Activated CD4-positive, alpha-beta T cell treated with anti-CD3 and anti-CD28 coated beads, Interleukin-2, amount 10 ng/mL, durations not matched to agents 7 days and 5 days (primary cell): ENCODE measurements around the gene NRG3. TPM values are rescaled to one million over a fixed set of nuclear protein-coding genes. Genes with fewer than 3 reads are reported as not detected.

Experiments
- CTCF ChIA-PET: fragments of 350-600 bp; sonication (Branson Sonifier 250); formaldehyde crosslinking; loops from one replicate; lab custom pipeline; 2021; ENCODE audit warnings: antibody characterized with exemption; lab: Charles Lee
- POLR2A ChIA-PET: fragments of 350-600 bp; sonication (Branson Sonifier 250); formaldehyde crosslinking; loops from one replicate; lab custom pipeline; 2021; ENCODE audit warnings: antibody characterized with exemption; lab: Charles Lee
- DNase-seq: peaks from one replicate; pipeline ENCODE4 v3.0.0-alpha.2; 2020
- H3K27ac Mint-ChIP-seq: one replicate; pipeline ENCODE4 v1.8.0; 2021; ENCODE audit warnings: mild to moderate bottlenecking, moderate library complexity, mixed read lengths
- H3K27me3 Mint-ChIP-seq: one replicate; pipeline ENCODE4 v1.8.0; 2021; ENCODE audit warnings: mixed read lengths
- H3K36me3 Mint-ChIP-seq: one replicate; pipeline ENCODE4 v1.8.0; 2021; ENCODE audit warnings: low read depth, mixed read lengths
- H3K4me1 Mint-ChIP-seq: one replicate; pipeline ENCODE4 v1.8.0; 2021; ENCODE audit warnings: mixed read lengths
- H3K4me3 Mint-ChIP-seq: one replicate; pipeline ENCODE4 v1.8.0; 2021; ENCODE audit warnings: mild to moderate bottlenecking, moderate library complexity, mixed read lengths
- H3K9me3 Mint-ChIP-seq: one replicate; pipeline ENCODE4 v1.8.0; 2021; ENCODE audit warnings: mixed read lengths
- total RNA-seq, 2 experiments: library from RNA; stranded (reverse); gene quantifications; one replicate each; pipeline ENCODE4 v1.2.3, GENCODE V29; 2021

Gene NRG3
- not detected for total RNA-seq

DNA sequence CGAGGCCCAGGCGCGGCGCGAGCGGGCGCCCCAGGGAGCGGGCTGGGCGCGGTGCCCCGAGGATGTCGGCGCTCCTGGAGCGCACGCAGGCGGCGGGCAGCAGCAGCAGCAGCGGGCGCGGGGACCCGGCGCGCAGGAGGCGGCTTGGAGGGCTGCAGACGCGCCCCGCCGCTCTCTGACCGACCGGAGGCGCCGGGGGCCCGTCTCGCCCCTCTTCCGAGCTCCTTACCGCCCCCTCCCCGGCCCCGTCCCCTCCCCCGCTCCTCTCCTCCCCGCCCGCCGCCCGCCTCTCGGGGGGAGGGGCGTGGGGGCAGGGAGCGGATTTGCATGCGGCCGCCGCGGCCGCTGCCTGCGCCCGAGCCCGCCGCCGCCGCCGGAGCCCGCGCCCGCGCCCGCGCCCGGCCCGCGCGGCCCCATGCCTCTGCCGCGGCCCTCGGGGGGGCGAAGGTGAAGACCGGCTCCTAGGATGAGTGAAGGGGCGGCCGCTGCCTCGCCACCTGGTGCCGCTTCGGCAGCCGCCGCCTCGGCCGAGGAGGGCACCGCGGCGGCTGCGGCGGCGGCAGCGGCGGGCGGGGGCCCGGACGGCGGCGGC lies at the start of gene NRG3:
TSS of gene NRG3 (plus strand) at position 320 of the 592 bp plus-strand sequence.
- no peak for DNase-seq
- Mint-ChIP-seq H3K27ac (no peak within 1 kb of the TSS), H3K27me3 (peaks cover 51% of the 10 kb centered on the region), H3K9me3 (no peaks in the 10 kb centered on the region), H3K36me3 (peaks cover 2% of the 10 kb centered on the region), H3K4me1 (peaks cover 3% of the 10 kb centered on the region), H3K4me3 (peak within 1 kb of the TSS; percentile 56)
- POLR2A ChIA-PET: no interaction called here
- CTCF ChIA-PET: no interaction called here

DNA sequence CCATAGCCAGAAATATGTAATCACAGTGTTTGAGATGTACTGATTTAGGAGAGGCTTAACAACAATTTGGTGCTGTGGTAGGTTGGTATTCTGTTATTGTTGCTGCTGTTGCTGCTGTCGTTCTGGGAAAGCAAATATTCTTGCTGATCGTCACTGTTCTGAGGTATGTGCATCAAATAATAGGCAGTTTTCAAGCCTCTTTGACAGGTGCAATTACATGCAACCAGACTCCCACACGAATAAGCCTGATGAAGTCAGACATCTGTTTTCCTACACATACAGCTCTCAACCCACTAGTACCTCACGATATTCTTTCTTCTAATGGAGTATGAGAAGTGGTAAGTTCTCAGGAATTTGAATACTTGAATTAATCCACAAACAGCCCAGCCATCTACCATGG lies 46.7 kb upstream of the NRG3 start:
- H3K27ac Mint-ChIP-seq: no peak overlapping the region
- no peaks in the 10 kb centered on the region for H3K27me3 Mint-ChIP-seq
- ChIA-PET POLR2A (no interaction called here), CTCF (no interaction called here)
- no peaks in the 10 kb centered on the region for H3K36me3 Mint-ChIP-seq
- H3K4me1 Mint-ChIP-seq: no peaks in the 10 kb centered on the region
- H3K9me3 Mint-ChIP-seq: no peaks in the 10 kb centered on the region
- no peak for DNase-seq
- H3K4me3 Mint-ChIP-seq: no peak overlapping the region

DNA sequence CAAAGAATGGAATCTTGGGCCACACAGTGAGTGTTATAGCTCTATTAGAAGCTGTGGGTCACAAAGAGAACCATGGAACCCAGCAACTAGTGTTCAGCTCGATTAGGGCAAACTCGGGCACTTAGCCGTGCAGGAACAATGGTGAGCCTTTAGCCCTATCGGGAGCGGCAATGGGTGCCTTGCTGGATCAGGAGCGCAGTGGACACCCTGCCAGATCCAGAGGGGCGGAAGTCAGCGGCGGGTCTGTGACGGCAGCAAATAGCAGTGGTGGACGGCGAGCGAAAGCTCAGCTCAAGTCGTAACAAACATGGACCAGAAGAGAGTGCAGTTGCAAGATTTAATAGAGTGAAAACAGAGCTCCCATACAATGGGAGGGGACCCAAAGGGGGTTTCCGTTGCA lies 43.9 kb upstream of the NRG3 start:
- H3K9me3 Mint-ChIP-seq: no peaks in the 10 kb centered on the region
- no peaks in the 10 kb centered on the region for H3K36me3 Mint-ChIP-seq
- no peak overlapping the region for H3K4me3 Mint-ChIP-seq
- H3K27me3 Mint-ChIP-seq: no peaks in the 10 kb centered on the region
- no peaks in the 10 kb centered on the region for H3K4me1 Mint-ChIP-seq
- ChIA-PET CTCF (no interaction called here), POLR2A (no interaction called here)
- no peak for DNase-seq
- H3K27ac Mint-ChIP-seq: no peak overlapping the region

DNA sequence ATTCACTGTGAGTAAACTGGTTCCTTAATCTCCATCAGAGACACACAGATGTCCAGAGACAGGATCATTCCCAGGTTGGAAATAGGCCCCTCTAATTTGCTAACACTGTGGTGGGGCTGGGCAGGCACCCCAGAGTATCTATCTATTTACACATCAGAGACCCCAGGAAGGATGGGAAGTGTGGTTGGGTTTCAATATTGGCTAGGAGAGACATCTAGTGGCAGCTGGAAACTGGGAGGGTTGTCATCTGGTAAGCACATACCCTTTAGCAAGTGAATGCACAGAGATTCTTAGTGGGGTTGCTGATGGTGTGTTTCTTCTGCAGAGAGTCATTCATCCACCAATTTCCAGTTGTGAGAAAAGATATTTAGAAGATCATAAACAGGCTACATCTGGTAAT lies 36.0 kb upstream of the NRG3 start:
- Mint-ChIP-seq H3K9me3 (no peaks in the 10 kb centered on the region), H3K4me1 (no peaks in the 10 kb centered on the region), H3K4me3 (no peak overlapping the region), H3K27ac (no peak overlapping the region), H3K36me3 (no peaks in the 10 kb centered on the region), H3K27me3 (peaks cover 1% of the 10 kb centered on the region)
- no peak for DNase-seq
- ChIA-PET CTCF (no interaction called here), POLR2A (no interaction called here)

DNA sequence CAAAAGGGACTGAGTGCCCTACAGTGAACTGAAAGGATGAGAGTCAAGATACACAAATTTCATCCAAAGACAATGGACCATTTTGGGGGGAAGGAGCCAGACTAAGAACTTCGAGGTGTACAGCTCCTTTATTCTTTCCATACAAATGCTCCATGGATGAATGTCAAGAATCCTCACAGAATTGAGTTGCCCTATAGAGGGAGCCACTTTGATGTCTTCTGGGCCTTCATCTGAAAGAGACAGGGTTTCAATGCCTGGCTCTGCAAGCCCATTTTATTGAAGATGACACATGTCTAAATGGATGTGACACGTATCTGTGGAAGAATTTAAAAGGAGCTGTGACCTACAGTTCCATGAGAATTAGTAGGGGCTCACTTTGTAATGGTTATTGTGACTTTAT lies 32.0 kb upstream of the NRG3 start:
- DNase-seq: no peak
- CTCF ChIA-PET: no interaction called here
- no peaks in the 10 kb centered on the region for H3K27me3 Mint-ChIP-seq
- POLR2A ChIA-PET: no interaction called here
- no peak overlapping the region for H3K27ac Mint-ChIP-seq
- no peaks in the 10 kb centered on the region for H3K9me3 Mint-ChIP-seq
- H3K4me3 Mint-ChIP-seq: no peak overlapping the region
- no peaks in the 10 kb centered on the region for H3K36me3 Mint-ChIP-seq
- H3K4me1 Mint-ChIP-seq: no peaks in the 10 kb centered on the region

DNA sequence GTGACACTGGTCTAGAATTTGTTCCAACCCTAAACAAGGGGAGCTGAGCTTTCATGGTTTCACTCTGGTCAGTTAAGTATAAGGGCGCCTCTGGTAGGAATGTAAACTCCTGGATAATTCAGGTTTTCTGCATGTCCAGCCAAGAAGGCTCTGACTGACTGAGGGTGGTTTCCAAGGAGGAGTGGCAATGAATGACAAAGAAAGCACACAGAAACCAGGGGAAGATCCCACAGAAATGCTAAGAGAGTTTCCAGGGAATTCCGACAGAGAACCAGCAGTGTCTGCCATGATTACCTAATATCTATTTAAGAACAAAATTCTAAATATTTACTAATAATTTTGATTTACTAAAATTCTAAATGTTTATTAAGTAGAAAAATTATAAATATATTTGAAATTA lies 27.3 kb upstream of the NRG3 start:
- Mint-ChIP-seq H3K27me3 (no peaks in the 10 kb centered on the region), H3K9me3 (no peaks in the 10 kb centered on the region), H3K27ac (no peak overlapping the region), H3K4me1 (no peaks in the 10 kb centered on the region), H3K4me3 (no peak overlapping the region), H3K36me3 (no peaks in the 10 kb centered on the region)
- ChIA-PET POLR2A (no interaction called here), CTCF (no interaction called here)
- DNase-seq: no peak

DNA sequence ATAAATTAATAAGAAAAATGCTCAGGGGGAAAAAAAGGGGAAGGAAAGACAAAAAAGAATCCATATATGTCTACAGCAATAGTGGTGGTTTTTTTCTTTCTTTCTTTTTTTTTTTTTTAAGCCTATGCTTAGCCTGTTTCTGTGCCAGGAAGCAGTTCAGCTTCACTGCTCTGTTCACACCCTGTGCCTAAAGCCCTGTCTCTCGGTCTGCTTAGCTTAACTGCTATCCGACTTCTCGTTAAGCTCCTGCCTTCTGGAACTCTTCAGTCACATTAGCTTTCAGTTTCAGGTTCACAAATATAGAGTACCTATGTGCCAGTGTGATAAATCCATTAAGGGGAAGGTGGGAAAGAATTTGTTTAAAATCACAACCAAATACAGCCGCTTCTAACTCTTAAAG lies 26.5 kb upstream of the NRG3 start:
- POLR2A ChIA-PET: no interaction called here
- Mint-ChIP-seq H3K4me3 (no peak overlapping the region), H3K36me3 (no peaks in the 10 kb centered on the region), H3K27me3 (no peaks in the 10 kb centered on the region), H3K9me3 (no peaks in the 10 kb centered on the region), H3K4me1 (no peaks in the 10 kb centered on the region), H3K27ac (no peak overlapping the region)
- CTCF ChIA-PET: no interaction called here
- no peak for DNase-seq

DNA sequence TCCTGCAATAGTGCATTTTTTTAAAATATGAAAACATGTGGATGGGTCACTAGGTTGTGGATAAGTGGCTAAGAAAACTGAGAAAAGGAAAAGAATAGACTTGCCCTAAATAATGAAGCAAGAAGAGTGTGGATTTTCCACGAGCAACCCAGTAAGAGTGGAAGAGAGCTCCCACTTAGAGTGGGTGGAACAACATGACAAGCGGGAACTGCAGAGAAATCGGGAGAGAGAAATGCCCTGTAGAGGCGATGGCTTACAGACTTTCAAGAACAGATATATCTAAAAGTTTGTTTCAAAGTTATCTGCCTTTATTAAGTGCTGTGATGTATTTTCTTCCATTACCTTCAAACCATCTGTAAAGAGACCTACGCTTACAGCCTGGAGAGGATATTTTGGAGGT lies 26.1 kb upstream of the NRG3 start:
- Mint-ChIP-seq H3K9me3 (no peaks in the 10 kb centered on the region), H3K4me1 (no peaks in the 10 kb centered on the region), H3K36me3 (no peaks in the 10 kb centered on the region), H3K4me3 (no peak overlapping the region), H3K27me3 (no peaks in the 10 kb centered on the region), H3K27ac (no peak overlapping the region)
- ChIA-PET CTCF (no interaction called here), POLR2A (no interaction called here)
- DNase-seq: no peak

DNA sequence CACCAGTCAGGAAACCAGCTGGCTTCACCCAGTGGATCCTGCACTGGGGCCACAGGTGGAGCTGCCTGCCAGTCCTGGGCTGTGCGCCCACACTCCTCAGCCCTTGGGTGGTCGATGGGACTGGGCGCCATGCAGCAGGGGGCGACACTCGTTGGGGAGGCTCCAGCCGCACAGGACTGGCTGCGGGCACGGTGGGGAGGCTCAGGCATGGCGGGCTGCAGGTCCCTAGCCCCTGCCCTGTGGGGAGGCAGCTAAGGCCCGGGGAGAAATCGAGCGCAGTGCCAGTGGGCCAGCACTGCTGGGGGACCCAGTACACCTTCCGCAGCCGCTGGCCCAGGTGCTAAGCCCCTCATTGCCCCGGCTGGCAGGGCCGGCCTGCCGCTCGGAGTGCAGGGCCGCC lies 12.4 kb upstream of the NRG3 start:
- DNase-seq: no peak
- Mint-ChIP-seq H3K9me3 (no peaks in the 10 kb centered on the region), H3K4me3 (no peak overlapping the region), H3K36me3 (no peaks in the 10 kb centered on the region), H3K27ac (no peak overlapping the region), H3K27me3 (no peaks in the 10 kb centered on the region), H3K4me1 (no peaks in the 10 kb centered on the region)
- POLR2A ChIA-PET: no interaction called here
- CTCF ChIA-PET: no interaction called here

DNA sequence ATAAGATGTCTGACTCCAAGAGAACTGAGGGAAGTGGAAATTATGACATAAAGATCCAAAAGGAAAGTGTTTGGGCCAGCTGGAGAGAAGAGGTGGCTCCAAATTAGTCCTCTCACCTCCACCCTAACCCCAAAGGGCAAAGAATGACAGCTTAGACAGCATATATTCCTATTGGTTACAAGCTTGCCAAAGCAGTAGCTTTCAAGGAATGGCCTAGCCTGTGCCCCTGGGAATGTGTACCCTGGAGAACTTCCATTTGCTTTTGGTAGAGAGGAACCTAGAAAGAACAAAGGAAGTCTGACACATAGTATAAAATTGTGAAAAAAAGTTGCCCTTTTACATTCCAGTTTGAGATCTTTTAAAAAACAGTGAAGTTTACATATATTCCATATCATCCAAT lies 11.2 kb upstream of the NRG3 start:
- Mint-ChIP-seq H3K4me3 (no peak overlapping the region), H3K27me3 (no peaks in the 10 kb centered on the region), H3K9me3 (no peaks in the 10 kb centered on the region), H3K27ac (no peak overlapping the region), H3K36me3 (no peaks in the 10 kb centered on the region), H3K4me1 (no peaks in the 10 kb centered on the region)
- ChIA-PET CTCF (no interaction called here), POLR2A (no interaction called here)
- DNase-seq: no peak

DNA sequence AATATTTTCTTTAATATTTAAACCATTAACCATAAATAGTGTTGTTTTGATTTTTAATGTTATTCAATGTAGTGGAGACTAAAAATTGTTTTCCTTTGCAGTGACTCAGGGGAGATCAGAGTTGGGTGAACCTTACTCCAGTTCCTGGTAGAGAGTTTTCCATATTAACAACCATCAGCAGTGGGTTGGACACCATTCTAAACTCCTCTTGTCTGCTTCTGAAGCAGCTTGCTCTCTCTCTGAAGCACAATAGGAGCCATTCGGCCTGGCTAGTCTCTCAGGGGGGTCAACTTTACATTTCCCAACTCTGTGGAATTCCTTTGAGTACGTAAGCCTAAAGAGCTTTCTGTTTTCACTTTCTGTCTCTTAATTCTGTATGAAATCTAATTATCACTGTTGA lies 9.4 kb upstream of the NRG3 start:
- DNase-seq: no peak
- Mint-ChIP-seq H3K4me1 (no peaks in the 10 kb centered on the region), H3K27ac (no peak overlapping the region), H3K4me3 (no peak overlapping the region), H3K36me3 (no peaks in the 10 kb centered on the region), H3K27me3 (no peaks in the 10 kb centered on the region), H3K9me3 (no peaks in the 10 kb centered on the region)
- POLR2A ChIA-PET: no interaction called here
- CTCF ChIA-PET: no interaction called here

DNA sequence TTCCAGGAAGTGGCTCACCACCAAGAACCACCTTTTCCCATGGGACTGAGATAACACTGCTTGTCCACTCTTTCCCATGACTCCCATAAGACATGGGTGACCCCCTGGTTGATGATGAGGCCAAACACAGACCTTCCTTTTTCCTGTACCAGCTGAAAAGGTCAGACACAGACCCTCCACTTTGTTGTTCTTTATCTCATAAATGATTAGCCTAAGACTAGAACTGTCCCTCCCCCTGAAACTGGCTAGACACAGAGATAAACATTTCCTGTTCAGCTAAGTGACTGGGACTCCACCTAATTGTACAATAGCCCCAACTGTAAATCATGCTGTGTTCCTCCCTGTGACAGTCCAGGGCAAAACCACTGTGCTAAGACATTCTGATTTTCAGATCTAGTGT lies 8.2 kb upstream of the NRG3 start:
- H3K4me3 Mint-ChIP-seq: no peak overlapping the region
- ChIA-PET POLR2A (no interaction called here), CTCF (no interaction called here)
- H3K27me3 Mint-ChIP-seq: peaks cover 5% of the 10 kb centered on the region
- DNase-seq: no peak
- H3K4me1 Mint-ChIP-seq: no peaks in the 10 kb centered on the region
- no peak overlapping the region for H3K27ac Mint-ChIP-seq
- H3K9me3 Mint-ChIP-seq: no peaks in the 10 kb centered on the region
- H3K36me3 Mint-ChIP-seq: no peaks in the 10 kb centered on the region

DNA sequence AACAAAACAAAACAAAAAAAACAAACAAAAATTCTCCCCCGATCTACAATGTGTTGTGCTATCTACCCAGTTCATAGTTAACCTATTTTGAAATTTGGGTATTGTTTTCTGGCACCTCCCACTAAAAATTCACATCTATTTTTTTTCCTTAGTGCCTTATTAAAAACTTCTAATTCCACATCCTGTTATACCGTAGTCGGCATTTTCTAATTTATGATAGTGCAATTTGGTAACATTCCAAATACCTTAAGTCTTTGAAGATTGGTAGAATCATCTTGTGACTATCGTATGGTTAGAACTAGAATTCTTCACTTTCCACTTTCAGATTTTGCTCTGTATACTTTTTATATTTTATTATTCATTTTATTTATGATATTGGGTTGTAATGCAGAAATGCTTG lies 4.5 kb upstream of the NRG3 start:
- CTCF ChIA-PET: no interaction called here
- Mint-ChIP-seq H3K9me3 (no peaks in the 10 kb centered on the region), H3K36me3 (no peaks in the 10 kb centered on the region), H3K27me3 (peaks cover 24% of the 10 kb centered on the region), H3K27ac (no peak overlapping the region), H3K4me1 (no peaks in the 10 kb centered on the region), H3K4me3 (no peak overlapping the region)
- DNase-seq: no peak
- POLR2A ChIA-PET: no interaction called here

DNA sequence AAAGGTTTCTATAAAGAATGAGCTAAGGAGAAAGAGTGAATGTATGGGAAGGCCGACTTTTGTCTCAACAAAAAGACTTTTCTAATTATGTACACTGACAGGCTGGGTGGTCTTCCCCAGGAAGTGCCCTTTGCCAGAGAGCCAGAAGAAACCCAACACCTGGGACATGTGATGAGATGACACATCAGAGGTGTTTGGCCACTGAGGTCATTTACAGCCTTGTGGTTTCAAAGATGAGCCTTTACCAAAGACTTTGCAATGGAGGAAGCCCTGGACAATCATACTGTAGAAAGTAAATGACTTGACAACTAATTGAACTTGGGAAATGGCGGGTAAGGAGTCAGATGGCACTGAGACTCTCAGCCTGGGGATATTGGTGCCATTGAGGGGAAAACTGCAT lies 3.4 kb upstream of the NRG3 start:
- CTCF ChIA-PET: no interaction called here
- no peak for DNase-seq
- Mint-ChIP-seq H3K4me3 (no peak overlapping the region), H3K27ac (no peak overlapping the region), H3K27me3 (peaks cover 34% of the 10 kb centered on the region), H3K9me3 (no peaks in the 10 kb centered on the region), H3K36me3 (peaks cover 2% of the 10 kb centered on the region), H3K4me1 (peaks cover 3% of the 10 kb centered on the region)
- POLR2A ChIA-PET: no interaction called here
